Measurements from ENCODE around the gene MAGI1.
"Not testable (repeated sequence)": the region's sequence is repeated elsewhere in the genome, so short reads cannot be mapped to it uniquely, and the experiment has no call there.

MAGI1 gene

DNA sequence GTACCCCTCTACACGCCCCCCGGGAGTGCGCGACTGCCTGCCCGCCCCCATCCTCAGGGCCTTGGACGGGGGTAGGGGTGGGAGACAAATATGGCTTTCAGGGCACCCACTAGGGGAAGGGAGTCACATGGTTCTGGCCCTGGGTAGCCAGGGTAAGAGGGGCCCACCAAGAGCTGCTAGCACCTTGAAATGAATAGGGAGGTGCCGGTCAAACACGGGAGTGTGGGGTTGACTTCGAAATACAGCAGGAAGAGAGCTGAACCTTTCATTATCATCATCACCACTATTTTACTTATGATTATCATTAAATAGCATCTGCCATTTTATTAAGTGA lies 489.1 kb downstream of the MAGI1 start:
- no peak for DNase-seq

DNA sequence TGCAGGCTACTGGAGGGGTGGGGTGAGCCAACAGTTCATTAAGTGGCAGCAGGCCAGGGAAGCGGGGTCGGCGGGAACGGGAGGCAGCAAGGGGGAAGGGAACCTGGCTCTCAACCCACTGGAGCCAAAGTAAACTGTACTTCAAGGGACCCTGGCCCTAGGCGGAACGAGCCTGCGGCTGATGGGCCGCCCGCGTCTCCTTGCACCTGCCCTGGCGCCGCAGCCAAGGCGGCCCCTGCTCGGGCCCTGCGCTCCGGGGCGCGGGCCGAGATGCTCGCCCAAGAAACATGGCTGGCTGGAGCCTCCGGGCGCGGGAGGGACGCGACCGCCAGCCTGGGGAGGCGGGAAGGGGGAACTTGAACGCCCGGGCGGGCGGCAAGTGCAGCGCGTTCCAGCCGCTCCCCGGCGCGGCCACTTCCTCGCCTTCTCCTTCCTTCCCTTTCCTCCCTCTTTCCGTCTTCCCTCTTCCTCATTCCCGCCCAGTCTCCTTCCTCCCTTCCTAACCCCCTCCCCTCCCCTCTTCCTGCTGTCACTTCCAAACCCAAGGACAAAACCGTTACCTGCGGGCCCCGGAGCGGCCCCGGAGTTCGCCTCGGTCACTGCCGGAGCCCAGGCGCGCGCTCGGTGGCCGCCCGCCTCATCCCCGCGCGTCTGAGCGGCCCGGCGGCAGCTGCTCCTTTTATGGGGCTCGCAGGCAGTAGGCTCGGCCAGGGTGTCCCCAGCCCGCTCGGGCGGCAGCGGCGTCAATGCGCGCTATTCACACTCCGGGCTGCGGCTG lies 489.7 kb downstream of the MAGI1 start:
- DNase-seq = no peak

DNA sequence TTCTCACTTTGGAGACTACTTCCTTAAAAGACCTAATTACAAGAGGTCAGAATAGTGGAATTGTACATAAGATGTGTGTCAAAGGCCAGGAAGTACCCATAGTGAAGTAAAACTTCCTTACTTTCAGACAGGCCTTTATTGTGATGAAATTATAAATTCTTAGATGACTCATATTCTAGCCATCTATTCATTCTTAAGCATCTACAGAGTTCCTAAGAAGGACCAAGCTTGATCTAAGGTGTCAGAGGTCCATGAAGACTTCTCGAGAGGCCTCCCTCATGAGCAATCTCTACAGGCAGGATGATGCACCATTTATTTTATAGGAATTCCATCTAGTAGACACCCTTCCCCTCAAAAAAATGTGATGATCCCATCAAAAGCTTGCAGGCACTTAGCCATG lies 493.3 kb downstream of the MAGI1 start:
- no peak for DNase-seq

DNA sequence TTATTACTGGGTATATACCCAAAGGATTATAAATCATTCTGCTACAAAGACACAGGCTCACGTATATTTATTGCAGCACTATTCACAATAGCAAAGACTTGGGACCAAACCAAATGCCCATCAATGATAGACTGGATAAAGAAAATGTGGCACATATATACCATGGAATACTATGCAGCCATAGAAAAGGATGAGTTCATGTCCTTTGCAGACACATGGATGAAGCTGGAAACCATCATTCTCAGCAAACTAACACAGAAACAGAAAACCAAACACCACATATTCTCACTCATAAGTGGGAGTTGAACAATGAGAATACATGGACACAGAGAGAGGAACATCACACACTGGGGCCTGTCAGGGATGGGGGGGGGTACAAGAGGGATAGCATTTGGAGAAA lies 495.3 kb downstream of the MAGI1 start:
- not testable (repeated sequence) for DNase-seq

DNA sequence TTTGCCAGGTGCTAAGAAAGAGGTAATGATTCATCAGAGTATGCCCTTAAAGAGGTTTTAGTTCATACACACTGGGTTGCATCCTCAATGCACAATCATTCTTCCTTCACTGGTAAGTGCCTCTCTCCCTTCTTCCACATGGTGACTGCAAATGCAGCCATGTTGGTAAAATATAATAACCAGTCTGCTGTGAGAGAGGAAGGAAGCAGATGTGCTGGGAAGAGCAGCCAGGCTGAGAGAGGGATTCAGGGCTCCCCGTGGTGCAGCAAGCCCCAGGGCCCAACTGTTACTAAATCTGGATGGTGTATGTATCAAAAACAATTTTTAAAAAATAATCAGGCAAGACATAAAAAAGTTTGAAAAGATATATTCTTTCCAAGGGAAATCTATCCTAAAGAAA lies 498.1 kb downstream of the MAGI1 start:
- DNase-seq = no peak

DNA sequence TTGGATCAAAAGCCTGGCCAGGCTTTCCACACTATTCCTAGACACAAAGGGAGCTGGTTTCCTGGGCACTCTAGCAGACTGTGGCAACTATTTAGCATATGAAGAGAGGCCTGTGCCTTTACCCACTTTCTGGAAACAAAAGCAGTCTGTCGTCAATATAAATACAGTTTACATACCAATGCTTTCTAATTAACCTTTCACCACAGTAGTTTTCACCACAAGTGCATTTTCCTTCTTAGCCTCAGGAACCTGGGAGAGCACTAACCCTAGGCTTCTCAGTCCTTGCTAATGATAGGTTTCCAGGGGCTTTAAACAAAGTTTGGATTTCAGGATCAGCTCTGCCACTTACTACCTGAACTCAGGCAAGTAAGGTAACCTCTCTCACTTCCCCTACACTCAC lies 499.1 kb downstream of the MAGI1 start:
- no peak for DNase-seq

DNA sequence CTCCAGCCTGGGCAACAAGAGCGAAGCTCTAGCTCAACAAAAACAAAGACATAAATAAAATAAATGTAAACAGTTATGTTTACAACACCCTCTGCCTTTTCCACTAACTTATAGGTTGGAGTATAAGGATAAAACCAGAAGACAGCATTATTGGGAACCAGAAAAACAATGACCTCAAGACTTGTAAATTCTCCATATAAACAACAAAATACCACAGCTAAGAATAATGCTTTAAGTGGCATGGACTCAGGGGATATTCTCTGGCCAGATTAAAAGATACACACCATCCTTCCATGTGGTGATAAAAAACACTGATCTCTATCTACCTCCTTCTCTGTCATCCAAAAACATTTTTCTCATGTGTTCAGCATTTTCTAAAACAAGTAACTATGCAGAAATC lies 500.6 kb downstream of the MAGI1 start:
- no peak for DNase-seq

DNA sequence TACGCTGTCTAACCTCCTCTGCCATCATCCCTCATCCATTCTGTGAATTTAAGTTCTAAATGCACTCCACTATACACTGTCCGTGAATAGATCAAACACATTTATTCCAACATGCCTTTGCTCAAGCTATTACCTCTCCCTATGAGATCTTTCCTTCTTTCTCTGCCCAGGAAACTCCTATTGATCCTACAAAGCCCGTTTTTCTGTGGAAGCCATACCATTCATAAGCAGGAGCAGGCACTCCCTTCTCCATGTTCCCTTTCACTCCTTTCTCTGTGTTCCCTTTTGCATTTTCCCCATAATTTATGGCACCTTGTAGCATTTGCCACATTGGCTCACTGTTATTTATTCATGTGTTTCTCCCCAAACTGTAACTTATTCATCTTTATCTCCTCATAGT lies 501.6 kb downstream of the MAGI1 start:
- DNase-seq = no peak

DNA sequence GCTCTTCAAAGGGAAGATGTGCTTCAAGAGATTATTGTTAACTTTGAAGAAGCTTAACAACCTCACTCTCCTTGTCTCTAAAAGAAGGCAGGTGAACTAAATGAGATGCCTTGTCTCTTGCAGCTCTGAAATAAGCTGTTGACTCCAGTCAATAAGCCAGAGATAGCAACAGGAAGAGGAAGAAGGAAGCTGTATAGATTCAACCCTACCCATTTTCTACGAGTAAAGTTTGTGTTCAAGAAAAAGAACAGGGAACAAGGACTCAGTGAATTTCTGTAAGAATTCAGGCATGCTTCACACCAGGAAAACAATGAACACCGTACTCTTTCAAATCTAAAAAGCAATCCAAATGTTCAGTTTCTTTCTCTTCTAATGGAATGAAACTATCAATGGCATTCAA lies 503.5 kb downstream of the MAGI1 start:
- DNase-seq = no peak

DNA sequence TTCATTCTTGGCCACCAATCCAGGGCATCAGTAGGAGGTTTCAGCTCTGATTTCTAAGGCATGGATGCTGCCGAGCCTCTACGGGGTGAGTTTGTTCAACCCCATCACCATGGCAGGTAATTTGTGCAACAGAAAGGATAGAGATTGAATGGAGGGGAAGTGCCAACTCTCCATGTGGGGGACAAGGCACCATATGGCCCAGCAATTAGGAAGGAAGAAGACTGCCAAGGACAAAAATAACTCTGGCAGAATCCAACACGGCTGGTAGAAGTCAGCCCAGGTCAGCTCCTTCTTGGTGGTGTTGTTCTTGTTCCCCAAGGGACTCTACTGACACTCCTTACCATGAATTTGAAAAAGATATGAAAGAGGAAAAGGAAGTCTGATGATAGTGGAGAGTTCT lies 503.9 kb downstream of the MAGI1 start:
- DNase-seq = no peak

DNA sequence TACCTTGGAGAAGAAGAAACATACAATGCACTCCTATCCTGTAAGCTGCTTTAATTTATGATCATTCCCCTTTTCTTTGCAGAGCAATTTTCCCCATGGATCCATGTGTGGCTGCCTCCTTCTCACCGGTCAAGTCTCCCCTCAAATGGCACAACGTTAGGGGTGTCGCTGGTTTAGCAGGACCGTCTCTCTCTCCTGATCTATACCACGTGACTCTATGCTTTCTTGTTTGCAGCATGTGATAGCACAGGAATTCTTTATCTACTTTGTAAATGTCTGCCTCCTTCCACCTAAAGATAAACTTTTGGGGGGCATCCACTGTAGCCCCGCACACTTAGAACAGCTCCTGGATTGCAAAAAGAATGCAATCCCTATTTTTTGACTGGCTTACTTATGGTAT lies 506.0 kb downstream of the MAGI1 start:
- DNase-seq = no peak

DNA sequence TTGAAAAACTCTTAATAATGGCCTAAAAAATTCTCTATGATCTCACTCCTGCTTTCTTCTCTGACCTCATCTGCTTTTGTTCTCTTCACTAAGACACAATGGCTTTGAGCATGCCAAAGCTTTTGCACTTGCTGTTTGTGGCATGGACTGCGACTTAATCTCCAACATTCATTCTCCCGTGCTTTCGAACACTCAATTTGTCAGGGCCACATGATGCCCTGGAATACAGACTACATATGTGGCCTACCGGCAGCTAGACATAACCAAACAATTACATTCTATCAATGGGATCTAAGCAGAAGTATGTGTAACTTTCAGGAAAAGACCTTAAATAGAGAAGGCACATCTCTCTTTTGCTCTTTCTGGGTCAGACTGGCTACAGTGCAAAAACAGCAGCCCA lies 506.5 kb downstream of the MAGI1 start:
- no peak for DNase-seq

DNA sequence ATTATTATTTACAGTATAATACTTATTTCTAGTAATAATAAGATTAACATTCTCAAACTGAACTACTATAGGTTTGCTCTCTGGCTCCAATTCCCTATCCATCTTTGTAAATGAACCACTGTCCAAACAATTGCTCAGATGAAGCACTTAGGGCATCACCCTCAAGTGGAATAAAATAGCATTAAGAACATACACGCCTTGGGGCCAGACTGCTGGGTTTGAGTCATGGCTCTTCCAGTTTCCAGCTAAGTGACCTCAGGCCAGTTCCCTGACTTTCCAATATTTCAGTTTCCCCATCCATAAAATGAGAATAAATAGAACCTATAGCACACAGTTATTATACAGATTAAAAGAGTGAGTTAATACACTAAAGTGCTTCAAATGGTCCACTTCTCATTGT lies 507.2 kb downstream of the MAGI1 start:
- DNase-seq = no peak

DNA sequence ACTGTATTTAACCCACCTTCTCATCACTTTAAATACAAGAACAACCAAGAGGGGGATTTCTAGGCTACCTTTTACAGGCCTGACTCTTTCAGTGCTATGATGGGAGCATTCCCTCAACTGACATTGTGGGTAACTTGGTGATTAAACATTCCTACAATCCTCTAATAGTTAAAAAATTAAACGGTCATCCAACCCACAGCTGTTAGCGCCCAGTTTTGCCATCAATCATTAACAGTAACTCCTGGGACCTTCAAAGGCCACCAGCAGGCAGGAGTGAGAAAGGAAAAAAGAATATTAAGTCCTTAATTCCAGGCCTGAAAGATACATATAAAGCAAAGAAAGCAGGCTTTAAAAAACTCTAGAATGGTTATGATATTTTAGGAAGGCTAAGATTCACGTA lies 512.1 kb downstream of the MAGI1 start:
- DNase-seq = no peak

DNA sequence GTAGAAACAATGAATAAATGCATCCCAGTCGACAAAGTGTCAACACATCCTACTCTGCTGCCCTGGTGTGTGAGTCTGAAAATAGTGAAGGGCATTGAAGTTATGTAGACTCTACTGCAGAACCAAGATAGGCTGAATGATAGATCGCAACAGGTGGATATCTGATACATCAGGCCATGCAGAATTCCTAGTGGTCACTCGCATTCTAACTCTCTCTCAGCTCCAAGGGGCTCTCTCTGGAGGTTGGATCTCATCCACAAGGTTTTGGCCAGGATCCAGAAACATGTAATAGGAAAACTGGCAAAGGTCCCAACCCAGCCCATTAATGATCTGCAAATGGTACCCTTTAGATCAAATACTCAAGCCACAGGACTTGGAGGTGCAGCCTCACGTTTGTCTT lies 514.1 kb downstream of the MAGI1 start:
- DNase-seq = no peak

DNA sequence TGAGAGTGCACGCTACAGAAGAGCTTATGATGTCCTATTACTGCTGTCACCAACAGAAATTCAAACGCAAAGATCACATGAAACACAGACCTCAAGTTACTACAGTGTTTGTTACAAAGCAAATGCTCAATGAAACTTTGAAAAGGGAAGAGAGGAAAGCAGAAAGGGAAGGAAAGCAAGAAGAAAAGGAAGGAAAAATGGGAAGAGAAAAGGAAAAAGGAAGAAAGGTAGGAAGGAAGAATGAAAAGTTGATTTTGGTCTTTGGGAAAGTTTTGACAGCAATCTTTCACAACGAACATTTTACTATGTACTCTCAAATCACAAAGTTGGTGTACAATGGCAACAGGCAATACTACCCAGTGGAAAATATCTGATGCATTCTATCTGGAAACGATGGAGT lies 514.8 kb downstream of the MAGI1 start:
- DNase-seq = no peak

DNA sequence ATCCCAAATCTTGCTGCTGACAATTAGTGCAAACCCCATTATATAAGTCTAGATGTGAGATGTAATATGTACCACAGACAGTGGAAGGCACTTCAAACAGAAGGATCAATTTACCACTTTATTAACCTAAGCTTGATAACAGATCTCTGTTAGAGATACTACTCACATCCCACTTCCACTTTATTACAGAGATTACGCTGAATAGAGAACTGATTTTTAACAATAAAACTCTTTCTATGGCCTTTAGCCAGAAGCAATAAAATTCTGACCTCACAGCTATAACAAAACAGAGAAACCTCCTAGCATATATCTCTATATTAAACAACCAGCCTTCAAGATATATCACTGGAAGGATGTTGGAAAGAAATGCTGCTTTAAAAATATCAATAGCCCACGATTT lies 517.7 kb downstream of the MAGI1 start:
- DNase-seq = no peak

DNA sequence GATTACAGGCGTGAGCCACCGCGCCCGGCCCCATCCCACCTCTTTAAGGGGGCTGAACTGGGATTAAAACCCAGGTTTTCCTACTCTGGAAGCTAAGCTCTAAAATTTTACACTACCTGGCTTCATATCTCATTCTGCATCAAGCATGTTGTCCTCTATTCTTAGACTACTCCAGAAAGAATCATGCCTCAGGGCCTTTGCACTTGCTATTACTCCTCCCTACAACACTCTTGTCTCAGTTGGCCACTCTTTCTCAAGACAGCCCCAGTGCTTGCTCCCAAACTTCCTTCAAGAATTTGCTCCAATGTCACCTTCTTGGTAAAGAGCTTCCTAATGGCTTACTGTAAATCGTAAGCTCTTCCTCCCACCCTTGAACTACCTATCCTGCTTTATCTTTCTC lies 521.7 kb downstream of the MAGI1 start:
- no peak for DNase-seq

DNA sequence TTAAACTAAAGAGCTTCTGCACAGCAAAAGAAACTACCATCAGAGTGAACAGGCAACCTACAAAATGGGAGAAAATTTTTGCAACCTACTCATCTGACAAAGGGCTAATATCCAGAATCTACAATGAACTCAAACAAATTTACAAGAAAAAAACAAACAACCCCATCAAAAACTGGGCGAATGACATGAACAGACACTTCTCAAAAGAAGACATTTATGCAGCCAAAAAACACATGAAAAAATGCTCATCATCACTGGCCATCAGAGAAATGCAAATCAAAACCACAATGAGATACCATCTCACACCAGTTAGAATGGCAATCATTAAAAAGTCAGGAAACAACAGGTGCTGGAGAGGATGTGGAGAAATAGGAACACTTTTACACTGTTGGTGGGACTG lies 524.4 kb downstream of the MAGI1 start:
- not testable (repeated sequence) for DNase-seq

DNA sequence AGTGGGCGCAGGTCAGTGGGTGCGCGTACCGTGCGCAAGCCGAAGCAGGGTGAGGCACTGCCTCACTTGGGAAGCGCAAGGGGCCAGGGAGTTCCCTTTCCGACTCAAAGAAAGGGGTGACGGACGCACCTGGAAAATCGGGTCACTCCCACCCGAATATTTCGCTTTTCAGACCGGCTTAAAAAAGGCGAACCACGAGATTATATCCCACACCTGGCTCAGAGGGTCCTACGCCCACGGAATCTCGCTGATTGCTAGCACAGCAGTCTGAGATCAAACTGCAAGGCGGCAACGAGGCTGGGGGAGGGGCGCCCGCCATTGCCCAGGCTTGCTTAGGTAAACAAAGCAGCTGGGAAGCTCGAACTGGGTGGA lies 529.3 kb downstream of the MAGI1 start:
- not testable (repeated sequence) for DNase-seq

DNA sequence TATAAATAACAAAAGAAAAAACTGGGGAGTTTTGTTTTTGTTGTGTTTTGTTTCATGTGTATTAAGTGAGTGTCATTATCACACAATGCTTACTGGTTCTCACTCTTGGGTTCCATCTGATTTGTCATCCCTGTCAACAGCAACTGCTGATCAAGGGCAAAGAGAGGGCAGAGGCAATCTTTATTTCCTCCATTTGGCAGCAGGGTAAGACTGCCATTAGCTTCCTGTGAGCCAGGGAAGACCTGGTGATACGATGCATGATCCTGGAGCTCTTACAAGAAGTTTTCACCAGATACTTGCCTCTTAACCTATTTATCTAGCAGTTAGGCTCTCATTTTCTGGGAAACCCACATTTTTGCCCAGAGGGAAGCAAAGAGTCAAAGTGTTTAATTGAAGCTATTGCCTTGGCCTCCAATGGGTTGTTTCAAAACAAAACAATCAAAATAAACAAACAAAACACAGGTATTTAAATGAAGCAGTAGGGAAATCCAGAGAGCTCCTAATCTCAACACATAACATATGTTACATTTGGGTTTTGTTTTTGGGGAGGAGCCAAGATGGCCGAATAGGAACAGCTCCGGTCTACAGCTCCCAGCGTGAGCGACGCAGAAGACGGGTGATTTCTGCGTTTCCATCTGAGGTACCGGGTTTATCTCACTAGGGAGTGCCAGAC lies 529.8 kb downstream of the MAGI1 start:
- DNase-seq = no peak

DNA sequence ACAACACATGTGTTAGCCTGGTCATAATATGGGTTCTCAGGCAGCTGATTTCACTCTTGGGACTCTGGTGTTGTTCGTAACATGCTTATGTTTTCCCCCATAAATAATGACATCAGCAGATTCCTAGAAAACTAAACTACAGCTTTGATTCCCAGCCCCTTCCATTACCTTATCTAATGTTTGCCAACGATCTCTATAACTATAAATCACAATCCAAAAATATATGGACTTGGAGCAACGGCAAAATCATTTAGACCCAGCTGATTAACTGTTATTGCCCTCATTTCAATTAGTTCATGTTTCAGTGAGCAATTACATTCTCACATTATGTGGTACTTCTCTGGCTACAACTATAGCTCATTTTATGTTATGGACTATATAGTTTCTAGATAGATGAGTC lies 531.3 kb downstream of the MAGI1 start:
- no peak for DNase-seq

DNA sequence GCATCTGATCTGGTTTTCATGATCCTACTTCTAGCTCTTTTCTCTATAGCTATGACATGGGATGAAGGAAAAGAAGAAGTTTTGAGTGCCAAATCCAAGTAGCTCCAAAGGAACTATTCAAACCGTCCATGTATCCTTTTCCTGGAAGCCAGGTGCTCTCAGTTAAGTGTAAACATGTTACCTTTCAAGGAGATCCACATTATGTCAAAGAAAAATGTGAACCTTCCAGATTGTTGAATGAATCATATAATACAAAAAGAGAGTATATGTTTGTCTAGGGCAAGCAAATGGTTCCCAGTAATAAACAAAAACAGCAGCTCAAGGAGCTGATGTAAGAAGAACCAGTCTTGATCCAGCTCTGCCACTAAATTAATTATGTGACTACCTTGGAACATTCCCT lies 534.9 kb downstream of the MAGI1 start:
- DNase-seq = no peak

DNA sequence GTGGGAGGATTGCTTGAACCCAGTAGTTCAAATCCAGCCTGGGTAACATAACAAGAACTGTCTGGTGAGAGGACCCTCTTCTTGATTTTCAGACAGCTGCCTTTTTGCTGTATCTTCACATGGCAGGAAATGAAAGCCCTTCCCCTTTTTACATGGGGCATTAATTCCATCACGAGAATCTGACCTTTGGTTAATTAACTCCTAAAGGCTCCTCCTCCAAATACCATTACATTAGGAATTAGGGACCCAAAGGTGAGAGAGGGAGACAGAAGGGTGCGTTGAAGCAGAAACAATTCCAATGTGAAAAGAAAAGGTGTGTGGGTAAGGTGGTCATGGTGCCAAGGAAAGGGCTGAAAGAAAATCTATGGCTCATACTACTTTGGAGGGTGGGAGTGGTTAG lies 536.2 kb downstream of the MAGI1 start:
- DNase-seq = no peak

Data from midbrain (tissue), 1 donor.